DND-41 (cell line): ENCODE data around the gene ZNRF1.

Experiments
- ATAC-seq: fragments of 200-7000 bp; cut with Tn5 transposase; 3 replicates; pipeline ENCODE4 v1.9.1; 2021; ENCODE audit warnings: low read depth; ENCODE audit not compliant: insufficient read depth
- DNase-seq: peaks from one replicate; pipeline ENCODE4 v3.0.0-alpha.2; 2020
- H2AFZ ChIP-seq: 2 replicates; pipeline ENCODE4 v1.6.0; 2012; ENCODE audit warnings: low read depth, low read length
- H3K27ac ChIP-seq: 2 replicates; pipeline ENCODE4 v1.5.1; 2012; ENCODE audit warnings: low read length, inconsistent platforms
- H3K27me3 ChIP-seq: fragments of 200-600 bp; sonication (generic); 2 replicates; pipeline ENCODE4 v1.6.0; 2012; ENCODE audit warnings: low read length, mild to moderate bottlenecking, inconsistent platforms; ENCODE audit not compliant: insufficient read depth, poor library complexity
- H3K36me3 ChIP-seq: 2 replicates; pipeline ENCODE4 v1.5.1; 2012; ENCODE audit warnings: low read length, inconsistent platforms; ENCODE audit not compliant: insufficient read depth
- H3K4me1 ChIP-seq: 2 replicates; pipeline ENCODE4 v1.5.1; 2012; ENCODE audit warnings: mild to moderate bottlenecking, low read length; ENCODE audit not compliant: insufficient read depth
- H3K4me2 ChIP-seq: 2 replicates; pipeline ENCODE4 v1.6.0; 2012; ENCODE audit warnings: mild to moderate bottlenecking, moderate library complexity, low read length, inconsistent platforms; ENCODE audit not compliant: insufficient read depth
- H3K4me3 ChIP-seq, 2 experiments: fragments of 200-600 bp in 1 of 2; shearing (Covaris generic) in 1 of 2; 2 replicates each; pipeline ENCODE4 v1.5.1; 2012 to 2016; ENCODE audit warnings: inconsistent platforms in 2 of 2, low read length in 2 of 2, mild to moderate bottlenecking in 2 of 2, low read depth in 1 of 2, moderate library complexity in 1 of 2
- H3K79me2 ChIP-seq: 2 replicates; pipeline ENCODE4 v1.6.0; 2012; ENCODE audit warnings: low read length, inconsistent platforms; ENCODE audit not compliant: insufficient read depth
- H3K9ac ChIP-seq: 2 replicates; pipeline ENCODE4 v1.6.0; 2012; ENCODE audit warnings: low read depth, mild to moderate bottlenecking, inconsistent platforms, low read length, moderate library complexity
- H3K9me3 ChIP-seq: 2 replicates; pipeline ENCODE4 v1.5.1; 2012; ENCODE audit warnings: low read length, moderate library complexity, mild to moderate bottlenecking, inconsistent platforms; ENCODE audit not compliant: insufficient read depth, severe bottlenecking
- H4K20me1 ChIP-seq: 2 replicates; pipeline ENCODE4 v1.6.0; 2012; ENCODE audit warnings: low read length; ENCODE audit not compliant: insufficient read depth
- CTCF ChIP-seq: IDR thresholded peaks from 2 replicates; pipeline ENCODE4 v1.5.1; 2012; ENCODE audit warnings: borderline replicate concordance, low read length, moderate library complexity, mild to moderate bottlenecking; ENCODE audit not compliant: poor library complexity, severe bottlenecking; ENCODE audit errors: extremely low read depth
- EZH2 ChIP-seq: IDR thresholded peaks from 3 replicates; pipeline ENCODE4 v1.6.1; 2012; ENCODE audit warnings: borderline replicate concordance, low read depth, mild to moderate bottlenecking, moderate library complexity, low read length, inconsistent platforms; ENCODE audit not compliant: severe bottlenecking

ZNRF1 gene

DNA sequence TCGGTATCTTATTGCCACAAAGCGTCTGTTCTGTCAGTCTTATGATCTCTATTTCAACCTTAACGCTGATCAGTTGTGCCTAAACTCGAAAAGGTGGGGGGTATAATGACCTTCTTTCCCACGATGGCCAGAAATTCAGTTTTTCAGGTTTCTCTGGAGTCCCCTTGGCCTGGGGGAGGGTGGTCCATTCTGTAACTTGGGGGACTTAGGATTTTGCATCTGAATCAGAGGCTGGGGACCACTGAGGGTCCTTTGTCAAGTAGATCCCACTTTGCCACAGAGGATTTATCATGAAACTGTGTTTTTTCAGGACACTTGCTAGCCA is 7.6 kb upstream of the ZNRF1 start:
- H3K27me3 ChIP-seq = no peaks in the 10 kb centered on the region
- H3K4me1 ChIP-seq = no peaks in the 10 kb centered on the region
- no peaks in the 10 kb centered on the region for H4K20me1 ChIP-seq
- no peak overlapping the region for H3K4me3 ChIP-seq
- no peak overlapping the region for H3K9ac ChIP-seq
- no peak for TF ChIP-seq EZH2
- TF ChIP-seq CTCF = no peak
- no peaks in the 10 kb centered on the region for H3K9me3 ChIP-seq
- no peak for ATAC-seq
- H3K79me2 ChIP-seq = no peaks in the 10 kb centered on the region
- no peak overlapping the region for H3K4me2 ChIP-seq
- H3K27ac ChIP-seq = no peak overlapping the region
- no peak for DNase-seq
- H3K36me3 ChIP-seq = no peaks in the 10 kb centered on the region
- no peak overlapping the region for H2AFZ ChIP-seq

- no peak overlapping the region for H3K9ac ChIP-seq
- H2AFZ ChIP-seq = no peak overlapping the region
- H3K27ac ChIP-seq = no peak overlapping the region
- H3K27me3 ChIP-seq = no peaks in the 10 kb centered on the region
- H3K79me2 ChIP-seq = no peaks in the 10 kb centered on the region
- H3K9me3 ChIP-seq = no peaks in the 10 kb centered on the region
- H3K4me3 ChIP-seq = no peak overlapping the region
- no peak overlapping the region for H3K4me2 ChIP-seq
- ATAC-seq (no peak), DNase-seq (no peak)
- H3K4me1 ChIP-seq = no peaks in the 10 kb centered on the region
- H3K36me3 ChIP-seq = no peaks in the 10 kb centered on the region
- no peaks in the 10 kb centered on the region for H4K20me1 ChIP-seq
- TF ChIP-seq EZH2 (no peak), CTCF (no peak)
These were observed 7.0 kb upstream of the ZNRF1 start for GRCh38 chr16:74991593-74992403.

- Histone ChIP-seq H3K4me1 (peaks cover 8% of the 10 kb centered on the region), H3K4me3 (no peak overlapping the region)
- ATAC-seq = no peak
These were observed 2.8 kb upstream of the ZNRF1 start for GRCh38 chr16:74995986-74996385.

DNA sequence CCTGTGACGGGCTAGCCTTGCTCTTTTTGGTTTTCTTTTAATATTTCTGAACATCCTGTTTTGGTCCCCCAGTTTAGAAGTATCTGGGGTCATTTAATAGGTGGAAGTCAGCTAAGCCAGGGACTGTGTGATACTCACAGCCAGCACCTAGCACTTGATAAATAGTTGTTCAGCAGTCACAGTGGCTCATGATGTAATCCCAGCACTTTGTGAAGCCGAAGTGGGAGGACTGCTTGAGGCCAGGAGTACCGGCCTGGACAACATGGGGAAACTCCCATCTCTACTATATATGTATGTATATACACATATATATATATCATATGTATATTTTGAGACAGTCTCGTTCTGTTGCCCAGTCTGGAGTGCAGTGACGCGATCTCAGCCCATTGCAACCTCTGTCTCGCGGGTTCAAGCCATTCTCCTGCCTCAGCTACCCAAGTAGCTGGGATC is 1.8 kb upstream of the ZNRF1 start:
- no peak for TF ChIP-seq CTCF
- no peak for TF ChIP-seq EZH2
- Histone ChIP-seq H3K4me3 (no peak overlapping the region), H3K27me3 (no peaks in the 10 kb centered on the region), H2AFZ (no peak overlapping the region), H4K20me1 (peaks cover 27% of the 10 kb centered on the region), H3K4me2 (no peak overlapping the region), H3K4me1 (peaks cover 19% of the 10 kb centered on the region), H3K36me3 (peaks cover 24% of the 10 kb centered on the region), H3K27ac (no peak overlapping the region), H3K9me3 (no peaks in the 10 kb centered on the region), H3K9ac (no peak overlapping the region), H3K79me2 (peaks cover 31% of the 10 kb centered on the region)
- ATAC-seq (no peak), DNase-seq (no peak)

More at GRCh38 chr16:74995986-74996385, 2.8 kb upstream of the ZNRF1 start:
- peaks cover 21% of the 10 kb centered on the region for H3K79me2 ChIP-seq
- H3K27ac ChIP-seq = no peak overlapping the region
- no peak overlapping the region for H2AFZ ChIP-seq
- no peak overlapping the region for H3K9ac ChIP-seq
- H3K36me3 ChIP-seq = peaks cover 15% of the 10 kb centered on the region; the same call in 1 of the 2 replicates
- TF ChIP-seq EZH2 = no peak
- H3K9me3 ChIP-seq = no peaks in the 10 kb centered on the region
- no peak overlapping the region for H3K4me2 ChIP-seq
- no peaks in the 10 kb centered on the region for H3K27me3 ChIP-seq
- peaks cover 17% of the 10 kb centered on the region for H4K20me1 ChIP-seq
- no peak for DNase-seq
